ENCODE results near the gene MMRN1. TPM values are rescaled to one million over a fixed set of nuclear protein-coding genes. Genes with fewer than 3 reads are reported as not detected.
"Not testable (repeated sequence)": the region's sequence is repeated elsewhere in the genome, so short reads cannot be mapped to it uniquely, and the experiment has no call there.

The MMRN1 gene
- total RNA-seq, 1 donor from 2014 or later: not detected

GRCh38 chr4:89897867-89898266 is 3.2 kb downstream of the MMRN1 start:
- Mint-ChIP-seq H3K4me3 (ENCODE audit: low read depth) (no peak overlapping the region), H3K36me3 (ENCODE audit: low read depth) (no peaks in the 10 kb centered on the region), H3K27ac (no peak overlapping the region), H3K27me3 (ENCODE audit: low read depth) (peaks cover 4% of the 10 kb centered on the region), H3K4me1 (ENCODE audit: low read depth) (peaks cover 14% of the 10 kb centered on the region), H3K9me3 (no peaks in the 10 kb centered on the region)
- DNase-seq (ENCODE audit: low spot score): no peak
- intact Hi-C loops (cut with micrococcal nuclease): loop anchor here (5.0 kb wide), 1 partner anchor 61 kb away; the partner anchor contains the start of gene SNCA

DNA sequence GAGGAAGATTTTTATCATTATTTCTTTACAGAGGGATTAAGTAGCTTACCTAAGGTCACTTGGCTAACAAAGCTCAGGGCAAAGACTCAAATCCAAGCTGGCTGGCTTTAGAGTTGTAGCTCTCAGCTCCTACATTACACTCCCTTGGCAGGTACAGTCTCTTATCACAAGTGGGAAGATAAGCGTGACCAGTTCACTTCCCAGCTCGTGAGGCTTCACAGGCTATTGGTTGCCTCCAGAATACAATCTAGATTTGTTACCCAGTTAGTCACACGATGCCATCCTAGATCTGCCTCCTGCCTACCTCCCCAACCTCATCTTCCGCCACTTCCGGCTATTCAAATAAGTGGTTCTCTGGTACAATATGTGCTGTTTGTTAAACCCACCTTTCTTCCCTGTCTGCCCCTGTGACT is 3.7 kb downstream of the MMRN1 start:
- Mint-ChIP-seq H3K4me3 (ENCODE audit: low read depth) (no peak overlapping the region), H3K27me3 (ENCODE audit: low read depth) (peaks cover 2% of the 10 kb centered on the region), H3K9me3 (no peaks in the 10 kb centered on the region), H3K36me3 (ENCODE audit: low read depth) (no peaks in the 10 kb centered on the region), H3K4me1 (ENCODE audit: low read depth) (peaks cover 14% of the 10 kb centered on the region), H3K27ac (no peak overlapping the region)
- intact Hi-C loops (cut with micrococcal nuclease): loop anchor here (5.0 kb wide), 1 partner anchor 61 kb away; the partner anchor contains the start of gene SNCA
- DNase-seq (ENCODE audit: low spot score): no peak

- H3K9me3 Mint-ChIP-seq: no peaks in the 10 kb centered on the region
- DNase-seq (ENCODE audit: low spot score): no peak
- no peaks in the 10 kb centered on the region for H3K36me3 Mint-ChIP-seq (ENCODE audit: low read depth)
- no peak overlapping the region for H3K27ac Mint-ChIP-seq
- peaks cover 11% of the 10 kb centered on the region for H3K4me1 Mint-ChIP-seq (ENCODE audit: low read depth)
- H3K27me3 Mint-ChIP-seq (ENCODE audit: low read depth): peaks cover 2% of the 10 kb centered on the region
- no peak overlapping the region for H3K4me3 Mint-ChIP-seq (ENCODE audit: low read depth)
- intact Hi-C loops (cut with micrococcal nuclease): loop anchor here (5.0 kb wide), 1 partner anchor 62 kb away; the partner anchor contains the start of gene SNCA
Measured at GRCh38 chr4:89899152-89899551, 4.5 kb downstream of the MMRN1 start.

GRCh38 chr4:89899854-89900253 is 5.2 kb downstream of the MMRN1 start:
- H3K27me3 Mint-ChIP-seq (ENCODE audit: low read depth): peaks cover 6% of the 10 kb centered on the region
- DNase-seq (ENCODE audit: low spot score): no peak
- H3K9me3 Mint-ChIP-seq: no peaks in the 10 kb centered on the region
- intact Hi-C loops (cut with micrococcal nuclease): loop anchor here (2.0 to 10.0 kb wide), 7 partner anchors 63 to 745 kb away; partner anchors contain the start of gene SNCA
- H3K36me3 Mint-ChIP-seq (ENCODE audit: low read depth): no peaks in the 10 kb centered on the region
- H3K4me3 Mint-ChIP-seq (ENCODE audit: low read depth): no peak overlapping the region
- H3K4me1 Mint-ChIP-seq (ENCODE audit: low read depth): peaks cover 5% of the 10 kb centered on the region
- no peak overlapping the region for H3K27ac Mint-ChIP-seq

DNA sequence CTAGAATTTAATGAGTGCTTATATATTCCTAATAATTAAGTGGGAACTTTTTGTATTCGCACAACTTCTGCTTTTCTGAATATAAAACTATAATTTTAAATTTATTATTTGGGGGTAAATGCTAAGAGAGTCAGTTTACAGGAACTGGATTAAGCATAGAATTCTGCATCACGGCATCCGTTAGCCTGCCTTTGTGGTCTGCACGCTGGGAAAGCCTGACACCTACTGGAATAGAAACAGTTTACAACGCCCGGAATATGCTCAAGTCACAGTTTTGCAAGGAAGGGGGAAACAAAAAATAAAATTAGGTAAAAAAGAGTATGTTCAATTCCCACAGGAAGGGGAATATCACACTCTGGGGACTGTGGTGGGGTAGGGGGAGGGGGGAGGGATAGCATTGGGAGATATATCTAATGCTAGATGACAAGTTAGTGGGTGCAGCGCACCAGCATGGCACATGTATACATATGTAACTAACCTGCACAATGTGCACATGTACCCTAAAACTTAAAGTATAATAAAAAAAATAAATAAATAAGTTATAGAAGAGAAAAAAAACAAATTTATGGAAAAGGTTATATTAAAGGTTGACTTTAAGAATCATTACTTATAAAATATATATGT is 7.3 kb downstream of the MMRN1 start:
- H3K9me3 Mint-ChIP-seq; H3K4me3 Mint-ChIP-seq (ENCODE audit: low read depth); DNase-seq (ENCODE audit: low spot score); H3K4me1 Mint-ChIP-seq (ENCODE audit: low read depth); H3K27me3 Mint-ChIP-seq (ENCODE audit: low read depth); H3K36me3 Mint-ChIP-seq (ENCODE audit: low read depth); H3K27ac Mint-ChIP-seq: not testable (repeated sequence)
- intact Hi-C loops (cut with micrococcal nuclease): loop anchor here (2.0 to 10.0 kb wide), 6 partner anchors 243 to 747 kb away; no protein-coding TSS in a partner anchor

GRCh38 chr4:89904524-89904923 is 9.9 kb downstream of the MMRN1 start:
- intact Hi-C loops (cut with micrococcal nuclease): loop anchor here (5.0 to 10.0 kb wide), 4 partner anchors 317 to 750 kb away; no protein-coding TSS in a partner anchor
- Mint-ChIP-seq H3K4me3 (ENCODE audit: low read depth) (no peak overlapping the region), H3K36me3 (ENCODE audit: low read depth) (no peaks in the 10 kb centered on the region), H3K9me3 (no peaks in the 10 kb centered on the region), H3K27me3 (ENCODE audit: low read depth) (peaks cover 8% of the 10 kb centered on the region), H3K4me1 (ENCODE audit: low read depth) (no peaks in the 10 kb centered on the region), H3K27ac (no peak overlapping the region)
- DNase-seq (ENCODE audit: low spot score): no peak

GRCh38 chr4:89906316-89906715 is 11.7 kb downstream of the MMRN1 start:
- intact Hi-C loops (cut with micrococcal nuclease): loop anchor here (10.0 kb wide), 2 partner anchors 422 to 752 kb away; no protein-coding TSS in a partner anchor
- no peak overlapping the region for H3K27ac Mint-ChIP-seq
- H3K9me3 Mint-ChIP-seq: no peaks in the 10 kb centered on the region
- H3K27me3 Mint-ChIP-seq (ENCODE audit: low read depth): peaks cover 12% of the 10 kb centered on the region
- H3K4me1 Mint-ChIP-seq (ENCODE audit: low read depth): no peaks in the 10 kb centered on the region
- no peaks in the 10 kb centered on the region for H3K36me3 Mint-ChIP-seq (ENCODE audit: low read depth)
- H3K4me3 Mint-ChIP-seq (ENCODE audit: low read depth): no peak overlapping the region
- no peak for DNase-seq (ENCODE audit: low spot score)

- intact Hi-C loops (cut with micrococcal nuclease): loop anchor here (10.0 kb wide), 2 partner anchors 422 to 752 kb away; no protein-coding TSS in a partner anchor
- Mint-ChIP-seq H3K27me3 (ENCODE audit: low read depth) (peaks cover 10% of the 10 kb centered on the region), H3K36me3 (ENCODE audit: low read depth) (no peaks in the 10 kb centered on the region), H3K4me1 (ENCODE audit: low read depth) (no peaks in the 10 kb centered on the region), H3K4me3 (ENCODE audit: low read depth) (no peak overlapping the region), H3K9me3 (no peaks in the 10 kb centered on the region), H3K27ac (no peak overlapping the region)
- no peak for DNase-seq (ENCODE audit: low spot score)
Measured at GRCh38 chr4:89906777-89907521, 12.3 kb downstream of the MMRN1 start.

DNA sequence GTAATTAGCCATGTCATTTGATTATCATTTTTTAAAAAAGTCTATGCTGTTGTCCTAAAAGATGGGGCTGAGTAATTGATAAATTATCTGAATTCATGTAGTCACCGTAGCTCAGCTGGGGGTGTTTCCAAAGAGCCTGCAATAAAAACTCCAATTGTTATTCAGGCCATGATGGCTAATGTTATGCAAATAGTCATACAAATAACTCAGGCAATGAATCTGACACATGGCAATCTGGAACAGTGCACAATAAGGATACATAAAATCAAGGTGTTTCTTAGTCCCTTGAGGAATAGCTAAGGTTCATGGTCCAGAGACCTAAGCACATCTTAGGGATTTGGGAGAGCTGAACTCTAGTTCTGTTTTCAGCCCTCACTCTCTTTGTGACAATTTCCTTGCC is 15.2 kb downstream of the MMRN1 start:
- DNase-seq (ENCODE audit: low spot score): no peak
- H3K4me1 Mint-ChIP-seq (ENCODE audit: low read depth): no peaks in the 10 kb centered on the region
- H3K27ac Mint-ChIP-seq: no peak overlapping the region
- H3K4me3 Mint-ChIP-seq (ENCODE audit: low read depth): no peak overlapping the region
- peaks cover 12% of the 10 kb centered on the region for H3K27me3 Mint-ChIP-seq (ENCODE audit: low read depth)
- H3K36me3 Mint-ChIP-seq (ENCODE audit: low read depth): no peaks in the 10 kb centered on the region
- no peaks in the 10 kb centered on the region for H3K9me3 Mint-ChIP-seq
- intact Hi-C loops (cut with micrococcal nuclease): loop anchor here (10.0 kb wide), 2 partner anchors 425 to 755 kb away; no protein-coding TSS in a partner anchor

GRCh38 chr4:89913623-89914022 is 19.0 kb downstream of the MMRN1 start:
- Mint-ChIP-seq H3K4me3 (ENCODE audit: low read depth) (no peak overlapping the region), H3K36me3 (ENCODE audit: low read depth) (no peaks in the 10 kb centered on the region), H3K27me3 (ENCODE audit: low read depth) (peaks cover 18% of the 10 kb centered on the region), H3K27ac (no peak overlapping the region), H3K9me3 (no peaks in the 10 kb centered on the region), H3K4me1 (ENCODE audit: low read depth) (no peaks in the 10 kb centered on the region)
- DNase-seq (ENCODE audit: low spot score): no peak
- intact Hi-C loops (cut with micrococcal nuclease): no loop called here

- intact Hi-C loops (cut with micrococcal nuclease): no loop called here
Measured at GRCh38 chr4:89914609-89915550, 20.2 kb downstream of the MMRN1 start.

DNA sequence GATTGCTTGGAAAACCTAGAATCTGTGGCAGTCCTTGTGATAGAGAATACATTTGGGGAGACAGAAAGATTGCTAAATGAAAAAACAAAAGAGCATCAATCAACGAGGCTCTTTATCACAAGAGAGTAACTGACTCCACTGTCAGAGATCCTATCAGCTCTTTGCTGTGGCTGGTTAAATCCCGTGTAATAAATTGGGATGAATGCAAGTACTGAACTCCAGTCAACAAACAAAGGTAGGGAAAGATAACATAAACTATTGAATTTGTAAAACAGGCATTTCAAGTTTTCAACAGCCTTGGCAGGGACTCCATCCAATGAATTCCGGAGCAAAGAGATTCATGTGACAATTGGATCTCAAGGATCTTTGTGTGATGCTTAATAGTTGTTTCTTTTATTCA is 21.3 kb downstream of the MMRN1 start:
- H3K27me3 Mint-ChIP-seq (ENCODE audit: low read depth): peaks cover 17% of the 10 kb centered on the region
- no peak overlapping the region for H3K4me3 Mint-ChIP-seq (ENCODE audit: low read depth)
- DNase-seq (ENCODE audit: low spot score): no peak
- intact Hi-C loops (cut with micrococcal nuclease): no loop called here
- no peaks in the 10 kb centered on the region for H3K36me3 Mint-ChIP-seq (ENCODE audit: low read depth)
- no peaks in the 10 kb centered on the region for H3K4me1 Mint-ChIP-seq (ENCODE audit: low read depth)
- no peak overlapping the region for H3K27ac Mint-ChIP-seq
- no peaks in the 10 kb centered on the region for H3K9me3 Mint-ChIP-seq

More at GRCh38 chr4:89914609-89915550, 20.2 kb downstream of the MMRN1 start:
- Mint-ChIP-seq H3K27ac (no peak overlapping the region), H3K4me1 (ENCODE audit: low read depth) (no peaks in the 10 kb centered on the region), H3K27me3 (ENCODE audit: low read depth) (peaks cover 17% of the 10 kb centered on the region), H3K9me3 (no peaks in the 10 kb centered on the region), H3K4me3 (ENCODE audit: low read depth) (no peak overlapping the region), H3K36me3 (ENCODE audit: low read depth) (no peaks in the 10 kb centered on the region)
- DNase-seq (ENCODE audit: low spot score): no peak
